ENCODE results near the gene DDX59. TPM values are rescaled to one million over a fixed set of nuclear protein-coding genes. Genes with fewer than 3 reads are reported as not detected.

The DDX59 gene
- total RNA-seq (10 to 100 TPM; 18.1 to 33.7 (median 29.9) TPM), polyA plus RNA-seq (10 to 100 TPM; 16.9 to 40.1 (median 30.1) TPM)
- long read RNA-seq, donor 1, transcript DDX59-201 (8 exons, 2,289 nt) = major isoform, 27 of 43 reads
- long read RNA-seq, donor 1, partial matches to known transcripts = 9 of 43 reads
- long read RNA-seq, donor 1, other reads (novel, unspliced or antisense) = 7 of 43 reads
- long read RNA-seq, donor 2, transcript DDX59-201 (8 exons, 2,289 nt) = major isoform, 70 of 104 reads
- long read RNA-seq, donor 2, partial matches to known transcripts = 14 of 104 reads
- long read RNA-seq, donor 2, other reads (novel, unspliced or antisense) = 20 of 104 reads

DNA sequence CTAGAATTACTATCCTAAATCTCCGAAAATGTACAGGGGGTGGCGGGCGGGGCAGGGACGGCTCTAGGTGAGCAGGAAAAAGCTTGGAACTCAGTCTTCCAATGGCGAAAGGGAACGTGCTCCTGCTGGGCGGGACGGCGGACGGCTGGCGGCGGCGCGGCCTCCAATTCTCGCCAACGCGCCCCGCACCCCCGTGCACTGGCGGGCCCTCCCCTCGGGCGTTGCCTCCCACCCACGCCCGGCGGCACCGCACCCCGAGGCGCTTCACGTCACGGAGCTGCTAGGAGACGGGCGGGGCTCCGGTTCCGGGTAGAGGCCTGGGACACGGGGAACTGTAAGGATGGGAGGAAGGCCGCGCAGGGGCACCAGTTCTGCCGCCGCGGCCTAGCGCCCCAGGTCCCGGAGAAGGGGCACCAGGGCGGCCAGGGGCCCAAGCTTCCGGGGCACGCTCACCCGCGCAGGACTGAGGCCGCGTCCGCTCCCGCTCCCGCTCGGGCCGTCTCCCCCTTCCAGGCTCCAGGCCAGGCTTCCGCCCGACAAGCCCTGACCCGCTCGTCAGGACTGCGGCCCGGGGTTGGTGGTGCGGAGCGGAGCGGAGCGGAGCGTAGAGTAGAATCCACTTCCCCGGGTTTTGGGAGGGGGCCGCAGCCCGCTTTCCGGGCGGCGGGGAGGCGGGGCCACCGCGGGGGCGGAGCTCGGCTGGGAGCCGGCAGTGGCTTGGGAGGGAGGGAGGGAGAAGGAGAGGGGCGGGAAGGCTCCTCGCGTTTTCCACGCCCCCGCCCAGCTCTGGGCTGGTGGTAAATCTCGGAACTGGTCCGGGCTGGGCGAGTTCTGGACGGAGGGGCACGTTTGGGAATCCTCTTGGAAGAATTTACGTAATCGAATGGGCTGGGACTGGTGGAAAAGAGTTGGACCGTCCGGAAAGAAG, at the start of gene DDX59:
DDX59 (minus strand) TSS at position 594 of the 928 bp plus-strand sequence. CDS start 3,167 bp downstream, outside the sequence.
- 0% methylated on average over 74 to 91 of the region's 91 CpGs for WGBS, 3 donors
- peak within 1 kb of the TSS; percentile 100 for H3K27ac ChIP-seq
- peak; percentile 96 to 98 for DNase-seq
- ATAC-seq = peak; percentile 90 to 95 (median 90)
- H3K27me3 ChIP-seq (ENCODE audit: insufficient read depth in 3 of 3, low read length in 2 of 3) = no peaks in the 10 kb centered on the region
- H3K36me3 ChIP-seq (ENCODE audit: insufficient read depth in 1 of 2, low read depth in 1 of 2) = peaks cover 0 to 15% of the 10 kb centered on the region in 2 donors
- TF ChIP-seq, protein P1, sequence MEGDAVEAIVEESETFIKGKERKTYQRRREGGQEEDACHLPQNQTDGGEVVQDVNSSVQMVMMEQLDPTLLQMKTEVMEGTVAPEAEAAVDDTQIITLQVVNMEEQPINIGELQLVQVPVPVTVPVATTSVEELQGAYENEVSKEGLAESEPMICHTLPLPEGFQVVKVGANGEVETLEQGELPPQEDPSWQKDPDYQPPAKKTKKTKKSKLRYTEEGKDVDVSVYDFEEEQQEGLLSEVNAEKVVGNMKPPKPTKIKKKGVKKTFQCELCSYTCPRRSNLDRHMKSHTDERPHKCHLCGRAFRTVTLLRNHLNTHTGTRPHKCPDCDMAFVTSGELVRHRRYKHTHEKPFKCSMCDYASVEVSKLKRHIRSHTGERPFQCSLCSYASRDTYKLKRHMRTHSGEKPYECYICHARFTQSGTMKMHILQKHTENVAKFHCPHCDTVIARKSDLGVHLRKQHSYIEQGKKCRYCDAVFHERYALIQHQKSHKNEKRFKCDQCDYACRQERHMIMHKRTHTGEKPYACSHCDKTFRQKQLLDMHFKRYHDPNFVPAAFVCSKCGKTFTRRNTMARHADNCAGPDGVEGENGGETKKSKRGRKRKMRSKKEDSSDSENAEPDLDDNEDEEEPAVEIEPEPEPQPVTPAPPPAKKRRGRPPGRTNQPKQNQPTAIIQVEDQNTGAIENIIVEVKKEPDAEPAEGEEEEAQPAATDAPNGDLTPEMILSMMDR (IDR thresholded peaks at IDR 0.05) = no peak
- peak within 1 kb of the TSS; percentile 97 for H3K4me3 ChIP-seq
- H3K9me3 ChIP-seq = no peaks in the 10 kb centered on the region
- intact Hi-C loops (cut with DNase I) = loop anchor here (2.0 to 5.0 kb wide), 4 partner anchors 49 to 133 kb away; partner anchors contain the start of genes CAMSAP2 (in 2 of the 2) and KIF14 (in 2 of the 2)
- peaks cover 20% of the 10 kb centered on the region for H3K4me1 ChIP-seq

DNA sequence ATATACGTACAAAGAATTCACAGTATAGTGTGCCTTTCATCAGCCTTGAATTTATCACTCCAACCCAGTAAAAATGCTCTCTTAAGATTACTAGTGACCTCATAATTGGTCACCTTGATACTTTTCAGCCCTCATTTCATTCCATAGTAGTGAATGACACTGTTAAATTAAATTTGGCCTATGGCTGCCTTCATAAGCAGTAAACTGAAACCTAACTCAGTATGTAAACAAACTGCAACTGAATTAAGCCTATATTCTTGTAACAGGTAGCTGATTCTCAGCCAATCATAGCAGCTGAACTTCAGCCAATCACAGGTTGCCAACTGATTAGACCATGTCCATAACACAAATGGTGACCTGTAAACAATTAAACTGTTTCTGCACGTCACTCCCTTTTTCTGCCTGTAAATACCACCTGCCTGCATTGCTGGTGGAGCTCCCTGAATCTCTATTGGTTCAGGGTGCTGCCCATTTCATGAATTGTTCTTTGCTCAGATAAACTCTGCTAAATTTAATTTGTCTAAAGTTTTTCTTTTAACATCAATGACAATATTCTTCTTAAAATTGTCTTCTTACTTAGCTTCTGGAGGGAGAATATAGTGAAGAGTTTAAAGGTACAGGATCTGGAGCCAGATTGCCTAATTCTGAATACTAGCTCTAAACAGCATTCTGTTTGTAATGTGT, 44.9 kb upstream of the DDX59 start:
- Histone ChIP-seq H3K9me3 (no peaks in the 10 kb centered on the region), H3K27me3 (ENCODE audit: insufficient read depth in 3 of 3, low read length in 2 of 3) (no peaks in the 10 kb centered on the region), H3K36me3 (ENCODE audit: insufficient read depth in 1 of 2, low read depth in 1 of 2) (no peaks in the 10 kb centered on the region), H3K4me1 (no peaks in the 10 kb centered on the region), H3K27ac (no peak overlapping the region), H3K4me3 (no peak overlapping the region)
- ATAC-seq (no peak), DNase-seq (no peak)
- intact Hi-C loops (cut with DNase I) = no loop called here
- TF ChIP-seq, protein P1 (IDR thresholded peaks at IDR 0.05) = no peak
- WGBS, 3 donors = 78 to 84% (median 82%) methylated on average over 2 of the region's 2 CpGs

DNA sequence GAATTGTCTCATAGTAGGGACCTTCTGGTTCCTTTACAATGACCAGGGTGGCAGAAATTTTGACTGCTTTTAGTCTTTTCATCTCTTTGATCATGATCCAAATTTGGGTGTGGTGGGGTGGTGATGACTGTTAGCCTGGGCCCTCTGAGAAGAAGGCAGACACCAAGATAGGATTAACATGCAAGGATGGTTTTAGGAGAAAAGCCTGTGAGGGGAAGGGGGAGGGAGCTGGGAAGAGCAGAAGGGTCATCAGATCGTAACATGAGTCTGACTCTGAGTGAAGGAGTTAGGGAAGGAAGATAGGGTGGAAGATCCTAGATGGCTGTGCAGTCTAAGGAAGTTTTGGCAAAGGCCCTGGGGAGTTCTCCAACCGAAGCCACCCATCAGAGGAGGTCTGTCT, 40.5 kb upstream of the DDX59 start:
- Histone ChIP-seq H3K27me3 (ENCODE audit: insufficient read depth in 3 of 3, low read length in 2 of 3) (no peaks in the 10 kb centered on the region), H3K4me3 (no peak overlapping the region), H3K4me1 (no peaks in the 10 kb centered on the region), H3K27ac (no peak overlapping the region), H3K9me3 (no peaks in the 10 kb centered on the region), H3K36me3 (ENCODE audit: insufficient read depth in 1 of 2, low read depth in 1 of 2) (no peaks in the 10 kb centered on the region)
- intact Hi-C loops (cut with DNase I) = no loop called here
- ATAC-seq (no peak), DNase-seq (no peak)
- TF ChIP-seq, protein P1 (IDR thresholded peaks at IDR 0.05) = no peak
- 73 to 95% (median 75%) methylated on average over 2 of the region's 2 CpGs for WGBS, 3 donors

DNA sequence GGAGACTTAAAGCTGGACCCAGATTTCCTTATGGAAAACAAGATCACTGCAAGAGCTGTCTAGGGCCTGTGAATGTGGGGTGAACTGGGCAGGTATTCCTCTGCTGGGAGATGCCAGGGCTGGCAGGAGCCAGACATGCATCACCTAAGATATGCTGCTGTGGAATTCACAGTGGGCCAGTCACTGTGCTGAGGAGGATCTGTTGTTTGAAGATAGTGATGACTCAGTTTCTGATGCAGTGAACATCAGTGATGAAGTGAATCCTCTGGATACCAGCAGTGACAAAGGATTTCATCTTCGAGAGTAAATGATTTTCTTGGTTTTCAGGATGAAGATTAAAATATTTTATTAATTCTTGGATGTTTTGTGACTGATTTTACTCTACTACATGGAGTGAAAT, 39.1 kb upstream of the DDX59 start:
- Histone ChIP-seq H3K27me3 (ENCODE audit: insufficient read depth in 3 of 3, low read length in 2 of 3) (no peaks in the 10 kb centered on the region), H3K4me1 (no peaks in the 10 kb centered on the region), H3K4me3 (no peak overlapping the region), H3K36me3 (ENCODE audit: insufficient read depth in 1 of 2, low read depth in 1 of 2) (no peaks in the 10 kb centered on the region), H3K27ac (no peak overlapping the region), H3K9me3 (no peaks in the 10 kb centered on the region)
- intact Hi-C loops (cut with DNase I) = no loop called here
- DNase-seq (no peak), ATAC-seq (no peak)
- 83 to 88% (median 87%) methylated on average over 1 of the region's 1 CpG for WGBS, 3 donors
- TF ChIP-seq, protein P1 (IDR thresholded peaks at IDR 0.05) = no peak
